OCI-LY7 (cell line): ENCODE measurements around the gene ALKBH2. TPM values are rescaled to one million over a fixed set of nuclear protein-coding genes. Genes with fewer than 3 reads are reported as not detected.

ENCODE experiments used
- BruUV-seq: library from RNA; stranded (reverse); fragments of 400-500 nt; replicated peaks from 2 replicates; lab custom pipeline; 2021; lab: Mats Ljungman, UMichigan
- CTCF ChIA-PET: fragments of 300-600 bp; sonication (Branson Sonifier 250); formaldehyde crosslinking; loops from one replicate; lab custom pipeline; 2022; ENCODE audit warnings: antibody characterized with exemption; ENCODE audit not compliant: unreplicated experiment; lab: Charles Lee
- POLR2A ChIA-PET: fragments of 300-600 bp; sonication (Branson Sonifier 250); formaldehyde crosslinking; loops from one replicate; lab custom pipeline; 2022; ENCODE audit warnings: antibody characterized with exemption; lab: Charles Lee
- DNase-seq: peaks from one replicate; pipeline ENCODE4 v3.0.0-alpha.2; 2015; ENCODE audit warnings: low spot score
- H2AFZ ChIP-seq: fragments of 200-600 bp; sonication (generic), shearing (Covaris generic); 2 replicates; pipeline ENCODE4 v1.6.1; 2014; ENCODE audit warnings: mild to moderate bottlenecking, antibody characterized with exemption, low read length, moderate library complexity
- H3K27ac ChIP-seq: fragments of 200-600 bp; sonication (generic); 2 replicates; pipeline ENCODE4 v1.5.1; 2014; ENCODE audit warnings: mixed run types, low read depth, mild to moderate bottlenecking, moderate library complexity, low read length, inconsistent platforms; ENCODE audit not compliant: poor library complexity, severe bottlenecking
- H3K36me3 ChIP-seq: fragments of 200-600 bp; sonication (generic); 2 replicates; pipeline ENCODE4 v1.6.1; 2014; ENCODE audit warnings: mild to moderate bottlenecking, antibody characterized with exemption, low read length, moderate library complexity, mixed read lengths; ENCODE audit not compliant: insufficient read depth
- H3K4me1 ChIP-seq: fragments of 200-600 bp; sonication (generic); 2 replicates; pipeline ENCODE4 v1.5.1; 2014; ENCODE audit warnings: mild to moderate bottlenecking, low read length; ENCODE audit not compliant: insufficient read depth, poor library complexity, severe bottlenecking
- H3K4me2 ChIP-seq: fragments of 200-600 bp; sonication (generic); 2 replicates; pipeline ENCODE4 v1.6.1; 2014; ENCODE audit warnings: mild to moderate bottlenecking, low read length
- H3K4me3 ChIP-seq: fragments of 200-600 bp; sonication (generic); 2 replicates; pipeline ENCODE4 v1.5.1; 2014; ENCODE audit warnings: mild to moderate bottlenecking, low read depth, low read length; ENCODE audit not compliant: poor library complexity, severe bottlenecking
- H3K79me2 ChIP-seq: fragments of 200-600 bp; sonication (generic); 2 replicates; pipeline ENCODE4 v1.6.1; 2016; ENCODE audit warnings: low read depth, mild to moderate bottlenecking, low read length, moderate library complexity, mixed read lengths; ENCODE audit not compliant: insufficient read depth
- H3K9me2 ChIP-seq: fragments of 200-600 bp; sonication (generic); 2 replicates; pipeline ENCODE4 v1.6.1; 2016; ENCODE audit warnings: mild to moderate bottlenecking, low read length, mixed read lengths; ENCODE audit not compliant: insufficient read depth
- H3K9me3 ChIP-seq: fragments of 200-600 bp; sonication (generic); 2 replicates; pipeline ENCODE4 v1.6.1; 2014; ENCODE audit warnings: mild to moderate bottlenecking, mixed run types, low read length, mixed read lengths
- H4K20me1 ChIP-seq: fragments of 200-600 bp; sonication (generic); 2 replicates; pipeline ENCODE4 v1.6.1; 2014; ENCODE audit warnings: mild to moderate bottlenecking, antibody characterized with exemption, low read length, moderate library complexity, mixed read lengths; ENCODE audit not compliant: insufficient read depth
- EZH2phosphoT487 ChIP-seq: fragments of 200-600 bp; sonication (generic); IDR thresholded peaks from 2 replicates; pipeline ENCODE4 v1.6.1; 2018; ENCODE audit warnings: low read depth, borderline replicate concordance, mild to moderate bottlenecking, mixed run types, antibody characterized with exemption, low read length, moderate library complexity, mixed read lengths
- intact Hi-C: fragments of 100-400 bp; cut with micrococcal nuclease; formaldehyde crosslinking; loops from one replicate; pipeline ENCODE4 v1.10.0; 2022; ENCODE audit not compliant: unreplicated experiment
- total RNA-seq, 2 experiments: library from RNA; depleted of rRNA in 1 of 2; stranded (reverse); fragments of >200 nt in 1 of 2; shearing (Covaris generic) in 1 of 2; gene quantifications; 2 replicates each; pipeline ENCODE4 v1.2.3, GENCODE V29; 2014 to 2022
- TF ChIP-seq, protein P1 (sequence below): fragments of 200-600 bp; sonication (generic); conservative IDR thresholded peaks from 2 replicates; pipeline ENCODE4 v1.5.1; 2014; ENCODE audit warnings: mild to moderate bottlenecking, antibody characterized with exemption, low read length, moderate library complexity, mixed read lengths

Gene ALKBH2
- total RNA-seq, 2 experiments from 2014 or later = 70.3 to 111 TPM

GRCh38 chr12:109097140-109097434, 3.8 kb upstream of the ALKBH2 start:
- no peaks in the 10 kb centered on the region for H3K9me3 ChIP-seq
- peaks cover 40% of the 10 kb centered on the region for H3K79me2 ChIP-seq
- peak overlapping the region; percentile 85 for H3K4me2 ChIP-seq
- POLR2A ChIA-PET = interaction anchor here (0.6 to 0.9 kb wide), 8 partner anchors 9 to 1390 kb away, joined by 3 to 9 read pairs (median 4); no protein-coding TSS in a partner anchor
- CTCF ChIA-PET = interaction anchor here (0.6 kb wide), 1 partner anchor 449 kb away, joined by 4 read pairs; no protein-coding TSS in a partner anchor
- H3K4me1 ChIP-seq = peaks cover 53% of the 10 kb centered on the region
- H3K27ac ChIP-seq = peak overlapping the region; percentile 74
- peak overlapping the region; percentile 84; the same call in 1 of the 2 replicates for H2AFZ ChIP-seq
- peaks cover 45% of the 10 kb centered on the region for H3K36me3 ChIP-seq
- 0 out of 2 replicates have a peak, but pooled peaks cover 4% of the 10 kb centered on the region for H4K20me1 ChIP-seq
- intact Hi-C loops = loop anchor here (2.0 to 10.0 kb wide), 2 partner anchors 58 to 462 kb away; partner anchors contain the start of gene SELPLG
- no TSS peak for BruUV-seq
- H3K4me3 ChIP-seq = peak overlapping the region; percentile 87
- no peak for DNase-seq
- TF ChIP-seq EZH2phosphoT487 = no peak
- TF ChIP-seq, protein P1, sequence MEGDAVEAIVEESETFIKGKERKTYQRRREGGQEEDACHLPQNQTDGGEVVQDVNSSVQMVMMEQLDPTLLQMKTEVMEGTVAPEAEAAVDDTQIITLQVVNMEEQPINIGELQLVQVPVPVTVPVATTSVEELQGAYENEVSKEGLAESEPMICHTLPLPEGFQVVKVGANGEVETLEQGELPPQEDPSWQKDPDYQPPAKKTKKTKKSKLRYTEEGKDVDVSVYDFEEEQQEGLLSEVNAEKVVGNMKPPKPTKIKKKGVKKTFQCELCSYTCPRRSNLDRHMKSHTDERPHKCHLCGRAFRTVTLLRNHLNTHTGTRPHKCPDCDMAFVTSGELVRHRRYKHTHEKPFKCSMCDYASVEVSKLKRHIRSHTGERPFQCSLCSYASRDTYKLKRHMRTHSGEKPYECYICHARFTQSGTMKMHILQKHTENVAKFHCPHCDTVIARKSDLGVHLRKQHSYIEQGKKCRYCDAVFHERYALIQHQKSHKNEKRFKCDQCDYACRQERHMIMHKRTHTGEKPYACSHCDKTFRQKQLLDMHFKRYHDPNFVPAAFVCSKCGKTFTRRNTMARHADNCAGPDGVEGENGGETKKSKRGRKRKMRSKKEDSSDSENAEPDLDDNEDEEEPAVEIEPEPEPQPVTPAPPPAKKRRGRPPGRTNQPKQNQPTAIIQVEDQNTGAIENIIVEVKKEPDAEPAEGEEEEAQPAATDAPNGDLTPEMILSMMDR = no peak
- no peaks in the 10 kb centered on the region for H3K9me2 ChIP-seq

- no TSS peak for BruUV-seq
- Histone ChIP-seq H3K4me2 (peak overlapping the region; percentile 89), H3K4me3 (peak overlapping the region; percentile 84), H4K20me1 (peaks cover 11% of the 10 kb centered on the region; the same call in 1 of the 2 replicates), H2AFZ (peak overlapping the region; percentile 36; the same call in 1 of the 2 replicates), H3K9me2 (no peaks in the 10 kb centered on the region), H3K9me3 (no peaks in the 10 kb centered on the region), H3K4me1 (peaks cover 69% of the 10 kb centered on the region), H3K79me2 (peaks cover 43% of the 10 kb centered on the region), H3K27ac (peak overlapping the region; percentile 63), H3K36me3 (peaks cover 51% of the 10 kb centered on the region)
- ChIA-PET POLR2A (interaction anchor here (0.6 to 2.7 kb wide), 5 partner anchors 20 to 248 kb away, joined by 3 to 13 read pairs (median 6); no protein-coding TSS in a partner anchor), CTCF (interaction anchor here (1.0 to 1.6 kb wide), 2 partner anchors 31 to 208 kb away, joined by 3 read pairs; no protein-coding TSS in a partner anchor)
- intact Hi-C loops = loop anchor here (1.0 to 10.0 kb wide), 9 partner anchors 30 to 530 kb away; partner anchors contain the start of genes ISCU, SELPLG and USP30
- peak; percentile 30 for DNase-seq
- TF ChIP-seq EZH2phosphoT487 = no peak
- TF ChIP-seq, protein P1 = no peak
Observed at GRCh38 chr12:109092497-109093021, 713 bp downstream of the ALKBH2 start.

DNA sequence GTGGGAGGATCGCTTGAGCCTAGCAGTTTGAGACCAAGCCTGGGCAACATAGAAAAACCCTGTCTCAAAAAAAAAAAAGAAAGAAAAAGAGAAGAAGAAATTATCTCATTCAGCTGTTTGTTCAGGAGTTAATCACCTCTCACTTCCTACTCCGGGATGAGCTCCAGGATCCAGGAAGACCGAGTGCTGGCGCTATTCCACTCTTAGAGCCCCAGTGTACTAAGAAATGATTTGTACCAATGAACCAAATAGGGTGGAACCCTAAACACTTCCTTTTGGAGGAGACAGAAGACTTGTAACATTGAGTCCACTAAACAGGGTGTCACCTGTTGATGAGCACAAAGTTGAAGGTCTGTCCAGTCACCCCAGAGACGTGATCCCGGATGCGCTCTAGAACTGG, 3.6 kb downstream of the ALKBH2 start:
- Histone ChIP-seq H3K79me2 (peaks cover 43% of the 10 kb centered on the region), H2AFZ (no peak overlapping the region), H3K4me2 (peak overlapping the region; percentile 89), H3K27ac (peak overlapping the region; percentile 8), H3K9me2 (no peaks in the 10 kb centered on the region), H3K4me3 (peak overlapping the region; percentile 84), H3K9me3 (no peaks in the 10 kb centered on the region), H4K20me1 (peaks cover 11% of the 10 kb centered on the region; the same call in 1 of the 2 replicates), H3K36me3 (peaks cover 80% of the 10 kb centered on the region), H3K4me1 (peaks cover 57% of the 10 kb centered on the region)
- no peak for DNase-seq
- intact Hi-C loops = loop anchor here (5.0 to 10.0 kb wide), 2 partner anchors 122 to 455 kb away; partner anchors contain the start of gene SELPLG
- TF ChIP-seq, protein P1 = no peak
- TF ChIP-seq EZH2phosphoT487 = no peak
- ChIA-PET CTCF (no interaction called here), POLR2A (interaction anchor here (0.7 to 4.4 kb wide), 3 partner anchors 28 to 929 kb away, joined by 3 to 20 read pairs (median 3); no protein-coding TSS in a partner anchor)
- no TSS peak for BruUV-seq
